ENCODE measurements around the gene ICAM3.
A peak's percentile ranks its signal among the peaks of the same experiment; 100 is the strongest.
"Not testable (repeated sequence)": the region's sequence is repeated elsewhere in the genome, so short reads cannot be mapped to it uniquely, and the experiment has no call there.

ICAM3 gene

GRCh38 chr19:10339380-10339960, at the start of gene ICAM3:
TSS of gene ICAM3 (minus strand) at chr19:10339624. CDS start at chr19:10339614, 10 bp downstream.
- DNase-seq (ENCODE audit: low read depth) = peak; percentile 41

GRCh38 chr19:10388957-10389356, 49.5 kb upstream of the ICAM3 start:
- peak; percentile 66 for DNase-seq (ENCODE audit: low read depth)

GRCh38 chr19:10384580-10384979, 45.2 kb upstream of the ICAM3 start:
- no peak for DNase-seq (ENCODE audit: low read depth)

- not testable (repeated sequence) for DNase-seq (ENCODE audit: low read depth)
Observed at GRCh38 chr19:10383223-10383499, 43.7 kb upstream of the ICAM3 start.

GRCh38 chr19:10380313-10381102, 41.1 kb upstream of the ICAM3 start, which contains the start of gene TYK2:
TSS of gene TYK2 (minus strand) at chr19:10380572. CDS start at chr19:10378406, 2,166 bp downstream.
- DNase-seq (ENCODE audit: low read depth) = peak; percentile 93

- no peak for DNase-seq (ENCODE audit: low read depth)
Observed at GRCh38 chr19:10379880-10380312, 40.5 kb upstream of the ICAM3 start.

- DNase-seq (ENCODE audit: low read depth) = no peak
Observed at GRCh38 chr19:10378124-10378523, 38.7 kb upstream of the ICAM3 start.

GRCh38 chr19:10377140-10377640, 37.8 kb upstream of the ICAM3 start:
- DNase-seq (ENCODE audit: low read depth) = not testable (repeated sequence)

- DNase-seq (ENCODE audit: low read depth) = no peak
Observed at GRCh38 chr19:10374931-10375330, 35.5 kb upstream of the ICAM3 start.

GRCh38 chr19:10372690-10373089, 33.3 kb upstream of the ICAM3 start:
- no peak for DNase-seq (ENCODE audit: low read depth)

GRCh38 chr19:10368101-10368803, 28.8 kb upstream of the ICAM3 start:
- no peak for DNase-seq (ENCODE audit: low read depth)

- DNase-seq (ENCODE audit: low read depth) = not testable (repeated sequence)
Observed at GRCh38 chr19:10366950-10367512, 27.6 kb upstream of the ICAM3 start.

- no peak for DNase-seq (ENCODE audit: low read depth)
Observed at GRCh38 chr19:10365518-10365917, 26.1 kb upstream of the ICAM3 start.

GRCh38 chr19:10364644-10365043, 25.2 kb upstream of the ICAM3 start:
- no peak for DNase-seq (ENCODE audit: low read depth)

- no peak for DNase-seq (ENCODE audit: low read depth)
Observed at GRCh38 chr19:10363789-10364281, 24.4 kb upstream of the ICAM3 start.

GRCh38 chr19:10362259-10362658, 22.8 kb upstream of the ICAM3 start:
- DNase-seq (ENCODE audit: low read depth) = no peak

- no peak for DNase-seq (ENCODE audit: low read depth)
Observed at GRCh38 chr19:10361569-10362011, 22.2 kb upstream of the ICAM3 start.

- no peak for DNase-seq (ENCODE audit: low read depth)
Observed at GRCh38 chr19:10356431-10356830, 17.0 kb upstream of the ICAM3 start.

GRCh38 chr19:10353793-10354391, 14.5 kb upstream of the ICAM3 start:
- no peak for DNase-seq (ENCODE audit: low read depth)

GRCh38 chr19:10352764-10353671, 13.6 kb upstream of the ICAM3 start:
- no peak for DNase-seq (ENCODE audit: low read depth)

GRCh38 chr19:10346509-10346908, 7.1 kb upstream of the ICAM3 start:
- DNase-seq (ENCODE audit: low read depth) = no peak
